HL-60 (cell line): Measurements from ENCODE around the gene NPHP4.

Experiments used
- DNase-seq, 2 experiments: peaks; one replicate each; pipeline ENCODE4 v3.0.0-alpha.2; 2010 to 2020; ENCODE audit warnings: low read depth in 1 of 2, low spot score in 1 of 2
- H3K27ac ChIP-seq: fragments of 250-450 bp; sonication (Bioruptor Pico); replicated peaks from 2 replicates; pipeline ENCODE4 v1.5.1; 2020; ENCODE audit warnings: mild to moderate bottlenecking, moderate library complexity
- H3K27me3 ChIP-seq: fragments of 250-450 bp; sonication (Bioruptor Pico); 2 replicates; pipeline ENCODE4 v1.5.1; 2021; ENCODE audit warnings: mild to moderate bottlenecking, moderate library complexity; ENCODE audit not compliant: insufficient read depth, poor library complexity, severe bottlenecking
- H3K4me3 ChIP-seq: replicated peaks from 2 replicates; pipeline ENCODE4 v1.5.1; 2011; ENCODE audit warnings: mild to moderate bottlenecking, control low read depth, low read length; ENCODE audit not compliant: insufficient read depth
- CTCF ChIP-seq: IDR thresholded peaks from one replicate; pipeline ENCODE4 v1.5.1; 2011; ENCODE audit warnings: low read length, control low read depth, inconsistent platforms; ENCODE audit not compliant: insufficient read depth
- GABPA ChIP-seq: IDR thresholded peaks from 2 replicates; pipeline ENCODE4 v1.6.1; 2012; ENCODE audit warnings: low read depth
- POLR2AphosphoS5 ChIP-seq: IDR thresholded peaks from 2 replicates; pipeline ENCODE4 v1.6.1; 2012; ENCODE audit warnings: low read depth
- REST ChIP-seq: IDR thresholded peaks from 2 replicates; pipeline ENCODE4 v1.6.1; 2012; ENCODE audit warnings: low read depth; ENCODE audit not compliant: insufficient replicate concordance
- SPI1 ChIP-seq: IDR thresholded peaks from 2 replicates; pipeline ENCODE4 v1.6.1; 2012; ENCODE audit warnings: low read depth, mild to moderate bottlenecking, borderline replicate concordance

The NPHP4 gene

GRCh38 chr1:5863238-5863637 is 129.0 kb downstream of the NPHP4 start:
- DNase-seq, result no peak
- H3K27me3 ChIP-seq, result no peaks in the 10 kb centered on the region
- TF ChIP-seq CTCF (no peak), POLR2AphosphoS5 (no peak), GABPA (no peak), REST (no peak)

GRCh38 chr1:5861871-5862825 is 130.1 kb downstream of the NPHP4 start:
- DNase-seq, result no peak
- Histone ChIP-seq H3K27ac (no peak overlapping the region), H3K27me3 (no peaks in the 10 kb centered on the region), H3K4me3 (no peak overlapping the region)
- TF ChIP-seq REST, result no peak
- TF ChIP-seq GABPA, result no peak
- no peak for TF ChIP-seq POLR2AphosphoS5
- TF ChIP-seq SPI1, result no peak
- no peak for TF ChIP-seq CTCF

More at GRCh38 chr1:5863238-5863637, 129.0 kb downstream of the NPHP4 start:
- H3K4me3 ChIP-seq, result no peak overlapping the region
- no peak overlapping the region for H3K27ac ChIP-seq

GRCh38 chr1:5860277-5860676 is 131.9 kb downstream of the NPHP4 start:
- H3K27me3 ChIP-seq, result no peaks in the 10 kb centered on the region
- no peak overlapping the region for H3K27ac ChIP-seq
- no peak for TF ChIP-seq GABPA
- no peak for TF ChIP-seq POLR2AphosphoS5
- no peak for TF ChIP-seq CTCF
- TF ChIP-seq SPI1, result no peak
- DNase-seq, result no peak
- no peak overlapping the region for H3K4me3 ChIP-seq
